ENCODE data around the gene UBASH3A.

DNA sequence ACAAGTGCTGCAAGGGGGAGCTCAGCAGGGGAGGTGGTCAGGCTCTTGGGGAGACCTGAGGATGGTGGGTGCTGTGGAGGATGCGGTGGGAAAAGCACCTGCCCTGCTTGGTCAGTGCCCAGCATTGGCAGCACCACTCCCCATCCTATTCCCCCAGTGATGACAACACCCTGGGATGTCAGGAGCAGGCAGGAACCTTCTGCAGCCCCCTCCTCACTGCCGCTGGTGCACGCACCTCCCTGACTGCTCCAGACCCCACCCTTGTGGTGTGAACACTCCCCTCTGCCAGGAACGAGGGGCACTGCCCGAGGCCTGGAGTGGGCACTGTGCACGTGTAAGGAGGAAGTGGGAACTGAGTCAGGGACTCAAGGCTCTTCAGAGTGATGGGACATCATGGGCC is 20.4 kb upstream of the UBASH3A start:
- TF ChIP-seq, protein P1, sequence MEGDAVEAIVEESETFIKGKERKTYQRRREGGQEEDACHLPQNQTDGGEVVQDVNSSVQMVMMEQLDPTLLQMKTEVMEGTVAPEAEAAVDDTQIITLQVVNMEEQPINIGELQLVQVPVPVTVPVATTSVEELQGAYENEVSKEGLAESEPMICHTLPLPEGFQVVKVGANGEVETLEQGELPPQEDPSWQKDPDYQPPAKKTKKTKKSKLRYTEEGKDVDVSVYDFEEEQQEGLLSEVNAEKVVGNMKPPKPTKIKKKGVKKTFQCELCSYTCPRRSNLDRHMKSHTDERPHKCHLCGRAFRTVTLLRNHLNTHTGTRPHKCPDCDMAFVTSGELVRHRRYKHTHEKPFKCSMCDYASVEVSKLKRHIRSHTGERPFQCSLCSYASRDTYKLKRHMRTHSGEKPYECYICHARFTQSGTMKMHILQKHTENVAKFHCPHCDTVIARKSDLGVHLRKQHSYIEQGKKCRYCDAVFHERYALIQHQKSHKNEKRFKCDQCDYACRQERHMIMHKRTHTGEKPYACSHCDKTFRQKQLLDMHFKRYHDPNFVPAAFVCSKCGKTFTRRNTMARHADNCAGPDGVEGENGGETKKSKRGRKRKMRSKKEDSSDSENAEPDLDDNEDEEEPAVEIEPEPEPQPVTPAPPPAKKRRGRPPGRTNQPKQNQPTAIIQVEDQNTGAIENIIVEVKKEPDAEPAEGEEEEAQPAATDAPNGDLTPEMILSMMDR (IDR thresholded peaks at IDR 0.05), result no peak
- TF ChIP-seq EZH2 (IDR thresholded peaks at IDR 0.05) (no peak), EZH2phosphoT487 (IDR thresholded peaks at IDR 0.05) (no peak)
